ENCODE data around the gene SMOC1. TPM values are rescaled to one million over a fixed set of nuclear protein-coding genes. Genes with fewer than 3 reads are reported as not detected.

The SMOC1 gene
- total and polyA plus RNA-seq, 2 of the 8 experiments (the other 6 are each of a cell fraction or from before 2014, with no cell fraction given) = 1.6 to 2.4 TPM

- no peak for TF ChIP-seq CHD7 (IDR thresholded peaks at IDR 0.05; ENCODE audit: insufficient replicate concordance, low read length)
- no peak for TF ChIP-seq POU5F1 (IDR thresholded peaks at IDR 0.05; ENCODE audit: low read depth, low read length)
- TF ChIP-seq HDAC2 (IDR thresholded peaks at IDR 0.05; ENCODE audit: borderline replicate concordance in 1 of 2, low read depth in 2 of 2, low read length in 2 of 2) = no peak
- TF ChIP-seq TAF7 (optimal IDR thresholded peaks at IDR 0.05; ENCODE audit: borderline replicate concordance, low read depth, low read length) = no peak
- no peak for TF ChIP-seq USF2 (IDR thresholded peaks at IDR 0.05; ENCODE audit: low read length)
- TF ChIP-seq MAX (IDR thresholded peaks at IDR 0.05) = no peak
- TF ChIP-seq YY1 (IDR thresholded peaks at IDR 0.05; ENCODE audit: low read depth, low read length) = no peak
- TF ChIP-seq SAP30 (IDR thresholded peaks at IDR 0.05; ENCODE audit: insufficient read depth, insufficient replicate concordance, low read length) = no peak
Observed at GRCh38 chr14:69850086-69850735, 29.0 kb upstream of the SMOC1 start (continued).

All from H1 (cell line).